Fibroblast of the aortic adventitia (primary cell): ENCODE results near the gene ASF1B. TPM values are rescaled to one million over a fixed set of nuclear protein-coding genes. Genes with fewer than 3 reads are reported as not detected.

Experiments used
- DNase-seq: peaks from one replicate; pipeline ENCODE4 v3.0.0-alpha.2; 2010; ENCODE audit warnings: low read depth
- H3K4me3 ChIP-seq: 2 replicates; pipeline ENCODE4 v1.5.1; 2011; ENCODE audit warnings: low read depth, mild to moderate bottlenecking, control low read depth, low read length, moderate library complexity
- CTCF ChIP-seq: IDR thresholded peaks from 2 replicates; pipeline ENCODE4 v1.5.1; 2011; ENCODE audit warnings: mild to moderate bottlenecking, low read length, control low read depth, inconsistent platforms; ENCODE audit not compliant: insufficient read depth
- total RNA-seq: library from RNA; depleted of rRNA; stranded (reverse); fragments of >200 nt; gene quantifications from 2 replicates; pipeline ENCODE4 v1.2.3, GENCODE V29; 2012; ENCODE audit warnings: low replicate concordance

Gene ASF1B
- total RNA-seq, 1 donor = 32.3 TPM

GRCh38 chr19:14119644-14120496, 16.5 kb downstream of the ASF1B start:
- DNase-seq = no peak
- no peak for TF ChIP-seq CTCF

GRCh38 chr19:14119146-14119545, 17.2 kb downstream of the ASF1B start:
- H3K4me3 ChIP-seq = peak overlapping the region; percentile 66
- DNase-seq = no peak

More at GRCh38 chr19:14119644-14120496, 16.5 kb downstream of the ASF1B start:
- no peak overlapping the region for H3K4me3 ChIP-seq

GRCh38 chr19:14118165-14119051, 18.0 kb downstream of the ASF1B start:
- peak; percentile 76 for DNase-seq
- no peak for TF ChIP-seq CTCF
- peak overlapping the region; percentile 66 for H3K4me3 ChIP-seq

More at GRCh38 chr19:14119146-14119545, 17.2 kb downstream of the ASF1B start:
- TF ChIP-seq CTCF = no peak

GRCh38 chr19:14117668-14118164, 18.7 kb downstream of the ASF1B start, which contains the start of gene PRKACA:
Gene PRKACA (minus strand): TSS chr19:14117762. CDS start chr19:14117547, 215 bp downstream.
- no peak for TF ChIP-seq CTCF
- peak; percentile 98 for DNase-seq
- H3K4me3 ChIP-seq = peak within 1 kb of the TSS; percentile 86

GRCh38 chr19:14116918-14117578, 19.3 kb downstream of the ASF1B start:
- DNase-seq = no peak
- TF ChIP-seq CTCF = no peak
- peak overlapping the region; percentile 86 for H3K4me3 ChIP-seq

- no peak for TF ChIP-seq CTCF
- no peak for DNase-seq
These were observed 19.9 kb downstream of the ASF1B start for GRCh38 chr19:14116525-14116917.

More at GRCh38 chr19:14116525-14116917, 19.9 kb downstream of the ASF1B start:
- peak overlapping the region; percentile 86 for H3K4me3 ChIP-seq
